ENCODE results near the gene EIF4A3.

EIF4A3 gene

DNA sequence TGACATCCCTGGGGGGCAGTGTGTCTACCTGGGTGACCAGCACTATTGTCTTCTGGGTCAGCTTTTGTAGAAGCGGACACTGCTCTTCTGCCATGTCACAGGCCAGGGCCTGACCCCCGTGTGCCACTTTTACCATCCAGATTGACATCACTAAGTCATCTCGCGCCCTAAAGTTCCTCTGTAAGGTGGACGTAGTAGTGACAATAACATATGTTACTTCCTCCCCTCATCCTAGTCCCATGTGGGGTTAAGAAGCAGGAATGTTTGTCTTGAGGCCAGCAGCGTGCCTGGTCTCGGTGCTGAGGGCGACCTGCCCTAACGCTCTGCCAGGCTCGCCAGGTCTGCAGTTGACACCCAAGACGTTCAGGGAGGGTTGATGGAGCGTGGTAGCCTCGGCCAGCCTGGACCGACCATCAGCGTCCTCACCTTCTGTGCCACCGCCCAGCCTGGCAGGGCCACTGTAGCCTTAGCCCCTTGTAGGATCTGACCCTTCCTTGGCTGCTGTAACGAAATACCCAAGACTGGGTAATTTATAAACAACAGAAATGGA lies 24.8 kb downstream of the EIF4A3 start:
- no peaks in the 10 kb centered on the region for H3K9me3 ChIP-seq (ENCODE audit: control insufficient read depth in 2 of 2, low read length in 2 of 2)
- peaks cover 7% of the 10 kb centered on the region in 2 donors for H3K27me3 ChIP-seq (ENCODE audit: control insufficient read depth in 1 of 2, insufficient read depth in 2 of 2, low read length in 2 of 2)
- H3K4me1 ChIP-seq (ENCODE audit: control insufficient read depth, insufficient read depth, low read length) = no peaks in the 10 kb centered on the region
- H3K36me3 ChIP-seq (ENCODE audit: control insufficient read depth in 2 of 2, insufficient read depth in 2 of 2, low read length in 2 of 2) = peaks cover 0 to 3% of the 10 kb centered on the region in 2 donors
- H3K27ac ChIP-seq (ENCODE audit: low read length) = no peak overlapping the region
- H3K4me3 ChIP-seq (ENCODE audit: low read length in 2 of 2) = no peak overlapping the region
- H3K9ac ChIP-seq (ENCODE audit: low read length in 2 of 2) = no peak overlapping the region

DNA sequence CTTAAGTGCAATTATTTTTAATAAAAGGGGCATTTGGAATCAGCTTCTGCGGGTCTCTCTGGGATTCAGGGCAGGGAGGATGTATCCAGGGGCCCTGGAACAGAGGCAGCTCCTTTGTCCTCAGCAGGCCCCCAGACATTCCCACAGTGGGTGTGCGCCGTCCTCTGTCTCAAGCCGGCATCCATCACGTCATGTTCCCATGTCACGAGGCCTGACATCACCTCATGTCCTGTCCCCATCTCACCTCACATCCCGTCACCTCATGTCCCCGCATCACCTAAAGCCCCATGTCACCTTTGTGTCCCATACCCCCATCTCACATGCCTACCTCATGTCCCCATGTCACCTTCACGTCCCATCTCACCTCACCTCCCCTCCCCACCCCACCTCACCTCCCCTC lies 27.1 kb downstream of the EIF4A3 start:
- Histone ChIP-seq H3K36me3 (ENCODE audit: control insufficient read depth in 2 of 2, insufficient read depth in 2 of 2, low read length in 2 of 2) (peaks cover 0 to 3% of the 10 kb centered on the region in 2 donors), H3K4me3 (ENCODE audit: low read length in 2 of 2) (no peak overlapping the region), H3K9me3 (ENCODE audit: control insufficient read depth in 2 of 2, low read length in 2 of 2) (no peaks in the 10 kb centered on the region), H3K27ac (ENCODE audit: low read length) (no peak overlapping the region), H3K4me1 (ENCODE audit: control insufficient read depth, insufficient read depth, low read length) (no peaks in the 10 kb centered on the region), H3K27me3 (ENCODE audit: control insufficient read depth in 1 of 2, insufficient read depth in 2 of 2, low read length in 2 of 2) (peaks cover 3 to 5% of the 10 kb centered on the region in 2 donors), H3K9ac (ENCODE audit: low read length in 2 of 2) (no peak overlapping the region)

DNA sequence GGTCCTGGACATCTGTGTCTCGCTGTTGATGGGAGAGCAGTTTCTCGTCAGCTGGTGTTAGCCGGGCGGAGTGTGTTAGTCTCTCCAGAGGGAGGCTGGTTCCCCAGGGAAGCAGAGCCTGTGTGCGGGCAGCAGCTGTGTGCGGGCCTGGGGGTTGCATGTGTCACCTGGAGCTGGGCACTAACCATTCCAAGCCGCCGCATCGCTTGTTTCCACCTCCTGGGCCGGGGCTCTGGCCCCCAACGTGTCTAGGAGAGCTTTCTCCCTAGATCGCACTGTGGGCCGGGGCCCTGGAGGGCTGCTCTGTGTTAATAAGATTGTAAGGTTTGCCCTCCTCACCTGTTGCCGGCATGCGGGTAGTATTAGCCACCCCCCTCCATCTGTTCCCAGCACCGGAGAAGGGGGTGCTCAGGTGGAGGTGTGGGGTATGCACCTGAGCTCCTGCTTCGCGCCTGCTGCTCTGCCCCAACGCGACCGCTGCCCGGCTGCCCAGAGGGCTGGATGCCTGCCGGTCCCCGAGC lies 27.6 kb downstream of the EIF4A3 start:
- no peak overlapping the region for H3K9ac ChIP-seq (ENCODE audit: low read length in 2 of 2)
- no peak overlapping the region for H3K27ac ChIP-seq (ENCODE audit: low read length)
- no peaks in the 10 kb centered on the region for H3K4me1 ChIP-seq (ENCODE audit: control insufficient read depth, insufficient read depth, low read length)
- peaks cover 0 to 3% of the 10 kb centered on the region in 2 donors for H3K36me3 ChIP-seq (ENCODE audit: control insufficient read depth in 2 of 2, insufficient read depth in 2 of 2, low read length in 2 of 2)
- peaks cover under 1 to 2% of the 10 kb centered on the region in 2 donors for H3K27me3 ChIP-seq (ENCODE audit: control insufficient read depth in 1 of 2, insufficient read depth in 2 of 2, low read length in 2 of 2)
- H3K4me3 ChIP-seq (ENCODE audit: low read length in 2 of 2) = no peak overlapping the region
- H3K9me3 ChIP-seq (ENCODE audit: control insufficient read depth in 2 of 2, low read length in 2 of 2) = no peaks in the 10 kb centered on the region

DNA sequence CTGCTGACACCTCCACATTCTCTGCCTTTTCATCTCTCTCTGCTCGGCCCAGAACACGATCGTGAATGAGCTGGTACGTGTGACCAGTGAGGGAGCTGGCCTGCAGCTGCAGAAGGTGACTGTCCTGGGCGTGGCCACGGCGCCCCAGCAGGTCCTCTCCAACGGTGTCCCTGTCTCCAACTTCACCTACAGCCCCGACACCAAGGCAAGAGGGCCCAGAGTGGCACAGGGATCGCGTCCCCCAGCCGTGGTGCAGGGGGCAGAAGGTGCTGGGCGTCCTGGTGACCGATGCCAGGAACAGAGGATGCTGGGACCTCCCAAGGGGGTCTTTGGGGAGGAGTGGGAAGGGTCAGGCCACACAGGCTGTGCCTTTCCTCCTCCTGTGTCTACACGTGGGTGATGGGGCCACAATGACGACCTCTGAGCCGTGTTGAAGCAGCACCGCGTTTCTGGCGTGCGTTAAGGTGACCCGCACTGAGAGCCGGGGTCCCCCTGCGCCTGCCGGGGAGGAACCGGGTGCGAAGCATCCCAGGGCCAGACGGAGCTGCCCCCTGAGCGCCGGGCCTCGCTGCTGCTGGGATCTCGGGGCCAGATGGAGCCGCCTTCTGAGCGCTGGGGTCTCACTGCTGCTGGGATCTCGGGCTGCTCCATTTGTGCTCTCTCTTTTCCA lies 28.2 kb downstream of the EIF4A3 start:
- Histone ChIP-seq H3K4me3 (ENCODE audit: low read length in 2 of 2) (no peak overlapping the region), H3K9ac (ENCODE audit: low read length in 2 of 2) (no peak overlapping the region), H3K9me3 (ENCODE audit: control insufficient read depth in 2 of 2, low read length in 2 of 2) (no peaks in the 10 kb centered on the region), H3K27me3 (ENCODE audit: control insufficient read depth in 1 of 2, insufficient read depth in 2 of 2, low read length in 2 of 2) (no peaks in the 10 kb centered on the region), H3K4me1 (ENCODE audit: control insufficient read depth, insufficient read depth, low read length) (no peaks in the 10 kb centered on the region), H3K27ac (ENCODE audit: low read length) (no peak overlapping the region), H3K36me3 (ENCODE audit: control insufficient read depth in 2 of 2, insufficient read depth in 2 of 2, low read length in 2 of 2) (peaks cover 0 to 3% of the 10 kb centered on the region in 2 donors)

DNA sequence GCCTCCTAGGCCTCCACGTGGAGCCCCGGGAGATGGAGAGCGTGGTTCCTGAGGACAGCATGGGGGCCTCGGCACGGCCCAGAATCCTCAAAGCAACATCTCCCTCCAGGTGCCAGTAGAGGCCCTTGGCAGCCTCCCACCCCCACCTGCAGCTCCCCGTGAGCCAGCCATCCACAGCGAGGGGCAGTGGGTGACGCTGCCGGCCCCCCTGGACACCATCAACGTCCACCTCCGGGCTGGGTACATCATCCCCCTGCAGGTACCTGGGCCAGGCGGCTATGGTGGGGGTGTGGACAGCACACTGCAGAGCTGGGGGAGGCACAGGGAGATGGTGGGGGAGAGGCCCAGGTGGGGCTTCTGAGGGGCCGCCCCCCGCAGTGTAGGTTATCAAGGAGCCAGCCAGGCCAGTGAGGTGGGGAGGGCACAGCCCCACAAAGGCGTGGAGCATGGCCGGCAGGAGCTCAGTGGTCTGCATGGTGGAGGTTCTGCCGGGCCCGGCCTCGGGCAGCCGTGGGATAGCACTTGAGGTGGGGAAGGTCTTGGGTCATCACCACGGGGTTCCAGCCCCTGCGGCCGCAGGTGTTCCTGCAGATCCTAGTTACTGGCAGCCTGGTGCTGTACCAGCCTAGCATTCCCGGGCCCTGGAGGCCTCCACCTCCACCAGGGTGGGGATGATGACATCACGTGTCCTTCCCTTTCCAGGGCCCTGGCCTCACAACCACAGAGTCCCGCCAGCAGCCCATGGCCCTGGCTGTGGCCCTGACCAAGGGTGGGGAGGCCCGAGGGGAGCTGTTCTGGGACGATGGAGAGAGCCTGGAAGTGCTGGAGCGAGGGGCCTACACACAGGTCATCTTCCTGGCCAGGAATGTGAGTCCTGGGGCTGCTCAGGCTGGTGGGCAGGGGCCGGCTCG lies 29.2 kb downstream of the EIF4A3 start:
- Histone ChIP-seq H3K4me3 (ENCODE audit: low read length in 2 of 2) (no peak overlapping the region), H3K9ac (ENCODE audit: low read length in 2 of 2) (no peak overlapping the region), H3K9me3 (ENCODE audit: control insufficient read depth in 2 of 2, low read length in 2 of 2) (no peaks in the 10 kb centered on the region), H3K27me3 (ENCODE audit: control insufficient read depth in 1 of 2, insufficient read depth in 2 of 2, low read length in 2 of 2) (no peaks in the 10 kb centered on the region), H3K36me3 (ENCODE audit: control insufficient read depth in 2 of 2, insufficient read depth in 2 of 2, low read length in 2 of 2) (peaks cover 0 to 3% of the 10 kb centered on the region in 2 donors), H3K4me1 (ENCODE audit: control insufficient read depth, insufficient read depth, low read length) (no peaks in the 10 kb centered on the region), H3K27ac (ENCODE audit: low read length) (no peak overlapping the region)

DNA sequence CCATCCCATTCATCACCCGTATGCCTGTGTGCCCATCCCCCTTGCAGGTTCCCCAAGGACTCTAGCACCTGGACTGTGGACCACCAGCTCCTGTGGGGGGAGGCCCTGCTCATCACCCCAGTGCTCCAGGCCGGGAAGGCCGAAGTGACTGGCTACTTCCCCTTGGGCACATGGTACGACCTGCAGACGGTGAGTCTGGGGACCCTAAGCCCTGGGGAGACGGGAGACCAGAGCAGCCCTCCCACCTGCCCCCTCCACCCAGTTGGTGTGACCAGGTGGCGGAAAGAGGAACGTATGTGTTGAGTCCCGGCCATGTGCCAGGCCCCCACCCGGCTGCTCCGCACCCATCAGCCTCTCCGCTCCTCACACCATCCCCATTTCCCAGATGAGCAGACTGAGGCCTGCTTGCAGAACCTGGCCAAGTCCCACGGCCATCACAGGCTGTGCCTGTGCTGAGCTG lies 30.0 kb downstream of the EIF4A3 start:
- H3K27me3 ChIP-seq (ENCODE audit: control insufficient read depth in 1 of 2, insufficient read depth in 2 of 2, low read length in 2 of 2) = no peaks in the 10 kb centered on the region
- H3K27ac ChIP-seq (ENCODE audit: low read length) = no peak overlapping the region
- no peaks in the 10 kb centered on the region for H3K4me1 ChIP-seq (ENCODE audit: control insufficient read depth, insufficient read depth, low read length)
- no peak overlapping the region for H3K9ac ChIP-seq (ENCODE audit: low read length in 2 of 2)
- H3K4me3 ChIP-seq (ENCODE audit: low read length in 2 of 2) = no peak overlapping the region
- peaks cover 0 to 3% of the 10 kb centered on the region in 2 donors for H3K36me3 ChIP-seq (ENCODE audit: control insufficient read depth in 2 of 2, insufficient read depth in 2 of 2, low read length in 2 of 2)
- no peaks in the 10 kb centered on the region for H3K9me3 ChIP-seq (ENCODE audit: control insufficient read depth in 2 of 2, low read length in 2 of 2)

DNA sequence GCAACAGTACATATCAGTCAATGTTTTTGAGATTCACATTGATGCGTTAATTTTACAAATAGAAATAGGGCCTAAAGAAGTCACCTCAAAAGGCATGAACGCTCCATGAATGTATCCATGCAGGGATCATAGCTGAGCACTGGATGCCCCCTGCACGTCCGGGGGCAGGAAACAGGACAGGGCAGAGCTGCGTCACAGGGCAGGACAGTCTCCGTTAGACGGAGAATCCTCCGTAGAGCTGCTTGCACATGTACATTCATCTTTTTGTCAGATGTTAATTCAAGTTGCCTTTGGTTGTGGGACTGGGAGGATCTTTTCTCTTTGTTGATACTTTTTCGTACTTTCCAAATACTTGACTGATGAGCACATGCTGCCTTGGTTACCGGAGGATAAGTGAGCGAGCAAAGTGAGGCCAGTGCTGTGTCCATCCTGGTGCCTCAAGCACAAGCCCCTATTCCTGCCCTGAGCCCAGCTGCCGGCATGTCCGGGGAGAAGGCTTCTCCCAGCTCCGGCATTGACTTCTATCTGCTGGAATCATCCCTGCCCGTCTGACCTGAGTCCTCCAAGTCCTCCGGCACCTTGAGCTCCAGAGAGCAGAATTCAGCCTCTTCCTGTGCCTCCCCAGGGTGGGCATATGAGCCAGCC lies 30.5 kb downstream of the EIF4A3 start:
- H3K9me3 ChIP-seq (ENCODE audit: control insufficient read depth in 2 of 2, low read length in 2 of 2) = no peaks in the 10 kb centered on the region
- H3K4me3 ChIP-seq (ENCODE audit: low read length in 2 of 2) = no peak overlapping the region
- no peaks in the 10 kb centered on the region for H3K4me1 ChIP-seq (ENCODE audit: control insufficient read depth, insufficient read depth, low read length)
- H3K27ac ChIP-seq (ENCODE audit: low read length) = no peak overlapping the region
- peaks cover 0 to 3% of the 10 kb centered on the region in 2 donors for H3K36me3 ChIP-seq (ENCODE audit: control insufficient read depth in 2 of 2, insufficient read depth in 2 of 2, low read length in 2 of 2)
- H3K9ac ChIP-seq (ENCODE audit: low read length in 2 of 2) = no peak overlapping the region
- no peaks in the 10 kb centered on the region for H3K27me3 ChIP-seq (ENCODE audit: control insufficient read depth in 1 of 2, insufficient read depth in 2 of 2, low read length in 2 of 2)

DNA sequence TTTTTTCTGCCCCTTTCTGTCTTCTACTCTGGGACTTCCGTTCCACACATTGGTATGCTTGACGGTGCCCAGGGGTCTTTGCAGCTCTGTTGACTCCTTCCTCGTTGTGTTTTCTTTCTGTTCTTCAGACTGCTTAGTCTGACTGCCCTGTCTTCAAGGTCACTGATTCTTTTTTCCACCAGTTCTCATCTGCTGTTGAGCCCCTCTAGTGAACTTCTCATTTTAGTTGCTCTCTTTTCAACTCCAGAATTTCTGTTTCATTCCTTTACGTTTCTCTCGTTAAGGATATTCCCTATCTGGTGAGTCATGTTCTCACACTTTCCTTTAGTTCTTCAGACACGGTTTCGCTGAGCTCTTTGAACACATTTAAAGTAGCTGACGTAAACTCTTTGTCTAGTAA lies 31.8 kb downstream of the EIF4A3 start:
- Histone ChIP-seq H3K4me3 (ENCODE audit: low read length in 2 of 2) (no peak overlapping the region), H3K9ac (ENCODE audit: low read length in 2 of 2) (no peak overlapping the region), H3K36me3 (ENCODE audit: control insufficient read depth in 2 of 2, insufficient read depth in 2 of 2, low read length in 2 of 2) (peaks cover 0 to 3% of the 10 kb centered on the region in 2 donors), H3K4me1 (ENCODE audit: control insufficient read depth, insufficient read depth, low read length) (no peaks in the 10 kb centered on the region), H3K27me3 (ENCODE audit: control insufficient read depth in 1 of 2, insufficient read depth in 2 of 2, low read length in 2 of 2) (no peaks in the 10 kb centered on the region), H3K9me3 (ENCODE audit: control insufficient read depth in 2 of 2, low read length in 2 of 2) (no peaks in the 10 kb centered on the region), H3K27ac (ENCODE audit: low read length) (no peak overlapping the region)

DNA sequence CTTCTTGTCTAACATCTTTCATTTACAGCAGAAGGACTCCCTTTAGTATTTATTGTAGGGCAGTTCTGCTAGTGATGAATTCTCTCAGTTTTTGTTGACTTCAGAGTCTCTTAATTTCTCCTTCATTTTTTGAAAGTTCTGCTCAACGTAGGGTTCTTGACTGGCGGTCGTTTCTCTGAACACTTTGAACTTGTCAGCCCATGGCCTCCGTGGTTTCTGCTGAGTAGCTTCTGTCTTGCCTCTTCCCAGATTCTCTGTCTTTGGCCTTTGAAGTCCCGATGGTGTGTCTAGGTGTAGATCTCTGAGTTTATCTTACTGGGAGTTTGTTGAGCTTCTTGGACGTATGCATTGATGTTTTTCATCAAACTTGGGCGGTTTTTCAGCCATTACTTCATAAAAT lies 32.2 kb downstream of the EIF4A3 start:
- H3K9me3 ChIP-seq (ENCODE audit: control insufficient read depth in 2 of 2, low read length in 2 of 2) = no peaks in the 10 kb centered on the region
- peaks cover 0 to 3% of the 10 kb centered on the region in 2 donors for H3K36me3 ChIP-seq (ENCODE audit: control insufficient read depth in 2 of 2, insufficient read depth in 2 of 2, low read length in 2 of 2)
- H3K27me3 ChIP-seq (ENCODE audit: control insufficient read depth in 1 of 2, insufficient read depth in 2 of 2, low read length in 2 of 2) = no peaks in the 10 kb centered on the region
- H3K4me1 ChIP-seq (ENCODE audit: control insufficient read depth, insufficient read depth, low read length) = no peaks in the 10 kb centered on the region
- no peak overlapping the region for H3K4me3 ChIP-seq (ENCODE audit: low read length in 2 of 2)
- no peak overlapping the region for H3K27ac ChIP-seq (ENCODE audit: low read length)
- H3K9ac ChIP-seq (ENCODE audit: low read length in 2 of 2) = no peak overlapping the region

DNA sequence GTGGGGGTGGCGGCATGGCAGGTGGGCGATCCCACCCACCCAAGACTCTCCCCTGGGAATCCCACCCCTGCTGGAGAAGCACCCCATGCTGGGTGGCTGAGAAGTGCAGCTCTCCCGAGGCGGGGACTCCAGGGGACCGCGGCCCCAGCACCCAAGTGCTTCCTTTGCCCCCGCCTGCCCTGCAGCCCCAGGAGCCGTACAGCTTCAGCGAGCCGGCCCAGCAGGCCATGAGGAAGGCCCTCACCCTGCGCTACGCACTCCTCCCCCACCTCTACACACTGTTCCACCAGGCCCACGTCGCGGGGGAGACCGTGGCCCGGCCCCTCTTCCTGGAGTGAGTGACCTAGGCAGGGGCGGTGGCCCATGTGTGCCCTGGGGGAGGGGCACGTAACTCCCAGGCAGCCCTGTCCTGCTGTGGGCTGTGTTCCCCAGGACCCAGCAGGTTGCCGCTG lies 33.9 kb downstream of the EIF4A3 start:
- H3K4me3 ChIP-seq (ENCODE audit: low read length in 2 of 2) = no peak overlapping the region
- no peaks in the 10 kb centered on the region for H3K9me3 ChIP-seq (ENCODE audit: control insufficient read depth in 2 of 2, low read length in 2 of 2)
- no peak overlapping the region for H3K27ac ChIP-seq (ENCODE audit: low read length)
- H3K27me3 ChIP-seq (ENCODE audit: control insufficient read depth in 1 of 2, insufficient read depth in 2 of 2, low read length in 2 of 2) = no peaks in the 10 kb centered on the region
- H3K9ac ChIP-seq (ENCODE audit: low read length in 2 of 2) = no peak overlapping the region
- peaks cover 0 to 4% of the 10 kb centered on the region in 2 donors for H3K36me3 ChIP-seq (ENCODE audit: control insufficient read depth in 2 of 2, insufficient read depth in 2 of 2, low read length in 2 of 2)
- no peaks in the 10 kb centered on the region for H3K4me1 ChIP-seq (ENCODE audit: control insufficient read depth, insufficient read depth, low read length)

Data from stomach smooth muscle (tissue), 2 donors.